HG02571 (cell line): ENCODE results near the gene WIPI1.
"Not testable (repeated sequence)": the region's sequence is repeated elsewhere in the genome, so short reads cannot be mapped to it uniquely, and the experiment has no call there.

Experiments
- ATAC-seq: cut with Tn5 transposase; IDR thresholded peaks from one replicate; pipeline ENCODE4 v1.9.1; 2021; ENCODE audit warnings: mild to moderate bottlenecking, moderate library complexity; ENCODE audit not compliant: unreplicated experiment

Gene WIPI1, protein sequence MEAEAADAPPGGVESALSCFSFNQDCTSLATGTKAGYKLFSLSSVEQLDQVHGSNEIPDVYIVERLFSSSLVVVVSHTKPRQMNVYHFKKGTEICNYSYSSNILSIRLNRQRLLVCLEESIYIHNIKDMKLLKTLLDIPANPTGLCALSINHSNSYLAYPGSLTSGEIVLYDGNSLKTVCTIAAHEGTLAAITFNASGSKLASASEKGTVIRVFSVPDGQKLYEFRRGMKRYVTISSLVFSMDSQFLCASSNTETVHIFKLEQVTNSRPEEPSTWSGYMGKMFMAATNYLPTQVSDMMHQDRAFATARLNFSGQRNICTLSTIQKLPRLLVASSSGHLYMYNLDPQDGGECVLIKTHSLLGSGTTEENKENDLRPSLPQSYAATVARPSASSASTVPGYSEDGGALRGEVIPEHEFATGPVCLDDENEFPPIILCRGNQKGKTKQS

GRCh38 chr17:68457168-68457538 is at the start of gene WIPI1:
Gene WIPI1, minus strand, starts transcription at chr17:68457496. Its CDS starts 75 bp downstream, at chr17:68457421.
- peak; percentile 29 for ATAC-seq

DNA sequence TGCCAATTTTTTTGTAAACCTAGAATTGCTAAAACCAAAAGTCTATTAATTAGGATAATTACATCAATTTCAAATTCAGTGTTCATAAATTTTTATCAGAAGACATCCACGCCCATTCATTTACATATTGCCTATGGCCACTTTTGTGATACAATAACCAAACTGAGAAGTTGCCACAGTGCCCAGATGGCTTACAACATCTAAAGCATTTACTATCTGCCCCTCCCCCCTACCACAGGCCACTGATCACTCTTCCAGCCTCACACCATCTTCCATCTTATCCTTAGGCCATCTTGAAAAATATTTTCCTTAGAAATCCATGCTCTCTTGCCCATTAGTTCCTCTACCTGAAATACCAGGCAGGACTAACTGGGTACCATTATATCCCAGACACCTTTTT is 48.7 kb upstream of the WIPI1 start:
- no peak for ATAC-seq

DNA sequence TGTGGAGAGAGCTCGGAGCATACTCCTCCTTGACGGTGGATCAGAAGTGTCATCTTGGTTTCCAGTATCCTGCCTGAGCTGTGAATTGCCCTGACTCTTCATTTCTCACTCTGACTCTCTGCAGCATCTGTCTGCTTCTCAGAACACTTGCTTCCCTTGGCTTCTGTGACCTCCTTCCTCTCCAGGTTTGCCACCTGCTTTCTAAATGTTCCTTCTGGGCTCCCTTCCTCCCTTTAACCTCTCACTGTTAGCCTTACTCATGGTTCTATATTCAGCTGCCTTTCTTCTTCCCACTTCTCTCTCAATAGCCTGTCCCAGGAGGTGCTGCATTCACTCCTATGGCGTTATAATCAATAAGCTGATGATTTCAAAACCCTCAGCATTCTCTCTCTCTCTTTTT is 43.8 kb upstream of the WIPI1 start:
- ATAC-seq: no peak

DNA sequence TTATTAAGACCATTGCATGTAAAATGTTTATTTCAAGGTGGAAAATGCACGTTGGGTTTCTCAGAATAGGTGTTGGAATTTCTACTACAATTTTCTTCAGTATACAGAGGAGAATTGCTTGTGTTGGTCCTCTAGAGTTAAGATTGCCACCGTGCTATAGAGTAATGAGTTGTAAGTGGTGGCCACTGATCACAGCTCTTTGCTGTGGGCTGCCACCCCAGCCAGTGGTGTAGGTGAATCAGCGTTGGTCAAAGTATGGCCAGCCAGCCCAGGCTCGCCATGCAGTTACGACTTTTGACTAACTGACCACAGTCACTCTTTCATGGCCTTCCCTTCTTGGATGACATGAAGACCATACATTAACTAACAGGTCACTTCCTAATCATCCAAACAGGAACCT is 42.3 kb upstream of the WIPI1 start:
- ATAC-seq: no peak

DNA sequence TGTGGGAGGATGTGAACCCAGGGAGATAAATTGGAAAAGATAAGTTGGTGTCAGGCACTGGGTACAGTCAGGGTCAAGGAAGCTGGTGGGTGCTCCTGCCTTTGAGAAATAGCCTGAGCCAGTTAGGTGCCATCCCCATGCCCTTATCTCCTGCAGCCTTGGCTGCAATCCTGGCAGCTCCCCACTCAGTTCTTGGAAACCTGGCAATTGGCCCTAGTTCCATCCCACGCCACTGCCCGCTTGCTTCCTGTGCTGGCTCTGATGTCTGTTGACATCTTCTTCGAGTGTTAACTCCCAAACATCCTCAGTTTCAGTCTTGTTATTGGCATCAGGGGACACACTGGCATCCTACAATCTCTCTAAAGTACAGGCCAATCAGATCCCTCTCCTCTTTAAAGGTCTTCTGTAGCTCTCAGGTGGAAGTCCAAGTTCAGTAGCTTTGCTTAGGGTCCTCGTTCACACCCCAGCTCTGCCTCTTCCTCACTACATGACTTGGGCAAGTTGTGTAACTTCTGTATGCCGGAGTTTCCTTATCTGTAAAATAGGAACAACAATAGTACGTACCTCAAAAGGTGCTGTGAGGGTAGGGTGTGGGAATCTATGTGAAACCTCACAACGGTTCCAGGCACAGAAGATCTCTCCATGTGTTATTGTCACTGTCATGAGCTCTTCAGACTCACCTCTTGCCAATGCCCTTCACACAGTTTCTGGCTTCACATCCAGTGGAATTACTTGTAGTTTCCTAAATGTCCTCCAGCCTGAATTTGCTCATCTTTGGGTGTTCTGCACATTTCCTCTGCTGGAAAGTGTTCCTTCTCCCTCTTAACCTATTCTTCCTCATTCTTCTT is 41.4 kb upstream of the WIPI1 start:
- peak; percentile 18 for ATAC-seq

DNA sequence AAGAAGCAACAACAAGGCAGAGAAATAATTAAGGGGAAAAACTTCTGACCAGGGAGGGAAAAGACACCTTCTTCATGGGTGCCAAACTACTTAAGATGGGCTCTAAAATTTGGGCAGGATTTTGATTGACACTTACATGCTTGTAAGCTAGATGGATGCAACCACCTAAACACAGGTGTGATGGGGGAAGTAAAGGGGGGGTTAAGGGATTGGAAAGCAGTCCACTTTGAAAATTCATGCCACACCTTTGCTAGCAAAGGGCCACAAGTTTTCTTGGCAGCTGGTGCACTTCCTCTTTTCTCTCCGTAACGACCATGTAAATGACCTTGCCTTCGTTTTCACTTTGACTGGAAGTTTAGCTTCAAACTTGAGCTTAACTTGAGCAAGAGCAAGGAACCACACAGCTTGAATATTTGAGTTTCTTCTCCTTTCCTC is 40.6 kb upstream of the WIPI1 start:
- peak; percentile 90 for ATAC-seq

- no peak for ATAC-seq
Measured at GRCh38 chr17:68495081-68495480, 37.8 kb upstream of the WIPI1 start.

DNA sequence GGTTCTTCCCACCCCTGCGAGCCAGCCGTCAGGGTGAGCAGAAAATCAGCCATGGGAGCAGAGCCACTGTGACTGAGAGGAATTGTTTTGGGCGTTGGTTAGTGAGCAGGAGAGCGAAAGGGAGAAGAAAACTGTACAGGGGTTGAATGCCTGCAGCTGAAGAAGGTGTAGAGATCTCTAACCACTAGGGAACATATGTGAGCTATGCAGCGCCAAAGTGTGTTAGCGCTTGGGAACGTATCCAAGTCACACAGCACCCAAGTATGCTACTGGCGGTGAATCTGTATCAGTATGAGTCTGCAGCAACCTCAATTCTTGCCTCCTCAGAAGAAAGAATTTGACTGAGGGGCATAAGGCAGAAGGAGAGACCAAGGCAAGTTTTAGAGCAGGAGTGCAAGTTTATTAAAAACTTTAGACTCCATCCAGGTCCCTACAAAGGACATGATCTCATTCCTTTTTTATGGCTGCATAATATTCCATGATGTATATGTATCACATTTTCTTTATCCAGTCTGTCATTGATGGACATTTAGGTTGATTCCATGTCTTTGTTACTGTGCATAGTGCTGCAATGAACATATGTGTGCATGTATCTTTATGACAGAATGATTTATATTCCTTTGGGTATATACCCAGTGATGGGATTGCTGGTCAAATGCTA is 35.2 kb upstream of the WIPI1 start:
- ATAC-seq: not testable (repeated sequence)

- ATAC-seq: no peak
Measured at GRCh38 chr17:68491381-68492231, 34.3 kb upstream of the WIPI1 start.

DNA sequence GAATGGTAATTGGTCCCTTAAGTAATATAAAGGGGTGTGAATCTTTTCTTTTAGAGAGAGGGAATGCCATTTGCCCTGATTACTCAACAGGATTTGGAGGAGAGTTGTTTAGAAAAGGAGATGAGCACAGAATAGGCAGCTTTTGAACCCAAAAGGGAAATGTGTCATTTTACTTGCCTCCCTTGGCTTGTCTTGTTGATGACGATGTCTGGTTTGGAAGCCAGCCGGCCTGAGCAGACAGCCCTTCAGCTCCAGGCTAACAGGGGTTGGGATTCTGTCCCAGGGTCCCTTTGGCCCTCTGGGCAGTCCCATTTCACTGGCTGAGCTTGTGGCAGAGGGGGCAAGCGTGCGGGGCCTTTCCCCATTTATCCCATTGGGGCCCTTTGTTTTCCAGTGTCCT is 32.6 kb upstream of the WIPI1 start:
- no peak for ATAC-seq

DNA sequence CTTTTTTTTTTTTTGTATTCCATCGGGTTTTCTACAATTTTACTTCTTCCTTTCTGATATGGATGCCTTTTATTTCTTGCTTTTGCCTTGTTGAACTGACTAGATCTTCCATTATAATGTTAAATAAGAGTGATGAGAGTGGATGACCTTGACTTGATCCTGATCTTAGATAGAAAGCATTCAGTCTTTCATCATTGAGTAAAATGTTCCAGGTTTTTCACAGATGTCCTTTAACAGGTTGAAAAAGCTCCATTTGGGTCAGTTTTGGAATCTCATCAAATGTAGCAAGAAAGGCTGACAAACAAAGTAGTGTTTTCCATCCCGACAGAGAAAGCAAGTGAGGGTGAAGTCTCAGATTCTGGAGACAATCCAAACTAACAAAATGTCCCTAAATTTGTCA is 27.2 kb upstream of the WIPI1 start:
- no peak for ATAC-seq

DNA sequence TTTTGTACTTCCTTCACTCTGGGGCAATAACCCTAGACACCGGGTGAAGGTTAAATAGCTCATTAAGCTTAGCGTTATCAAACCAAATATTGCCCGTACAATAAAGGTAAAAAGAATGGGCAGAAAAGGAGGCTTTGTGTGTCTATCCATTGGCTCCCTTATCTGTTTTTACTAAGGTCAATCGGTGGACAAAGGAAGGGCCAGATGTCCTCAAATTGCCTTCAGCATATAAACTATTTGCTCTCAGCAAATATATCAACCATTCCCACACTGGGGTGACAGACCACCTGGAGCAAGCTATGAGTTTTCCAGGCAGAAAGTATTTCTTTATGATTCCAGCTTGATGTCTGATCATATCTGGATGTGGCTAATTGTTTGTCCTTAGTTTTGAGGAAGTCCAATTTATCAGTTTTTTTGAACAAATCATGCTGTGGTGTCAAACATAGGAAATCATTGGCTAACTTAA is 25.3 kb upstream of the WIPI1 start:
- ATAC-seq: no peak

DNA sequence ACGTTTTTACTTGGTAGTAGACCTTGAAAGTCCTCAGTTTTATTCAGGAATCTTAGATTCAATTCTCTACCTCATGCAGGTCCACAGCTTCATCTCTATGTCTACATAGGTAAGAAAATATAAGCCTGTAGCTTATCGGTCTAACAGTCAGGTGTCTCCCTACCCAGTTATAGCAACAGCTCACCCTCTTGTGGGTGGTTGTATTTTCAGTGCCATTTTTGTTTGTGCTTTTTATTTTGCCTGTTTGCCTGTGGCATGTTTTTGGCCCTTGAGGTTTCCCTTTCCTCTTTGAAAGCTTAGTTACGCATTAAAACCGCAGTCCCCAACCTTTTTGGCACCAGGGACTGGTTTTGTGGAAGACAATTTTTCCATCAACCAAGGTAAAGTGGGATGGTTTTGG is 23.6 kb upstream of the WIPI1 start:
- ATAC-seq: no peak

- no peak for ATAC-seq
Measured at GRCh38 chr17:68470961-68471360, 13.7 kb upstream of the WIPI1 start.

GRCh38 chr17:68468788-68469187 is 11.5 kb upstream of the WIPI1 start:
- no peak for ATAC-seq

DNA sequence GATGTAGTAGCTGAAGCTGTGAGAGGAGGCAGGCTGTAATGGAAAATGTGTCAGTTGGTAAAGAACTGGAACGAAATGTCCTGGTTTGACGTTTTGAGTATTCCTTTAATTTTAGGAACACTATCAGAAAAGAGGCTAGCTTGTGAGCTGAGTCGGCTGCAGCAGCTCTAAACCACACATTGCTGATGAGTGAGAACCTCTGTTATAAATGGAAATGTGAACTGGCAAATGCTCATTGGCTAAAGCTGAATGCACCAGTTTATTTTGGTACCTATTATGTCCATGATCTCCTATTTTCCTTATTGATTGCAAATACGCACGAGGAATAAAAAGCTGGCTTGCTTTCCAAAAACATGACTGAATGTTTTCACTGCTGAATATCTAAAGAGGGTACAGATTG is 11.0 kb upstream of the WIPI1 start:
- ATAC-seq: no peak

DNA sequence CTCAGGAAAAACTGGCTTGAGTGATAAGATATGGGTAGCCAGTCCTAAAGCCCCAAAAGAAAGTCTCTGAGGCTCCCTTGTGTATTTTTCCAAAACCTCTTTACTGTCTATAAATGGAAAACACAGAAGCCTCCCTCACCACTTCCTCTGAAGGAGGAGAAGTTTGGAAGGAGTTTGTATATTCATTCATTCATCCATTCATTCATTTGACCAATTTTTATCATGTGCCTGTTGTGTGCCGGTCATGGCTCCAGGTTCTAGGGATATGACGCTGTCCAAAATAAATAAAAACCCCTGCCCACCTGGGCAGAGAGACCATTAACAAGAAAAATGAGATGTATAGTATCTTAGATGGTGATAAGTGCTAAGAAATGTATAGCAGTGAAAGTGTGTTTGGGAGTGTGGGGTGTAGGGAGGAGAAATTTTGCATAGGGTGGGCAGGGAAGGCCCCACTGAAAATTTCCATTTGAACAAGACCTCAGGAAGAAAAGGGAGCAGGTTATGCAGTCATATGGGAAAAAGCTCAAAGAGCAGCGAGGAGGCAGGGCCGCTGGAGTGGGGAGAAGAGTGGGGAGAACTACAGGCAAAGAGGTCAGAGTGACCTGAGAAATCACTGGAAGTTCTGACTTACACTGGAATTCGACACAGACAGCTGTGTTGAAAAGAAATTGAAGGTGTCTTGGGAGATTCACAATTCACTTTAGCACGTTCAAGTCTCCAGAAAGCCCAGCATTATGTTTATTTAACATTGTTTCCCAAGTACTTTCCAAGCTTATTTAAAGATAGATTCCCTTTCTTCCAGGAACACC is 6.1 kb upstream of the WIPI1 start:
- ATAC-seq: no peak

DNA sequence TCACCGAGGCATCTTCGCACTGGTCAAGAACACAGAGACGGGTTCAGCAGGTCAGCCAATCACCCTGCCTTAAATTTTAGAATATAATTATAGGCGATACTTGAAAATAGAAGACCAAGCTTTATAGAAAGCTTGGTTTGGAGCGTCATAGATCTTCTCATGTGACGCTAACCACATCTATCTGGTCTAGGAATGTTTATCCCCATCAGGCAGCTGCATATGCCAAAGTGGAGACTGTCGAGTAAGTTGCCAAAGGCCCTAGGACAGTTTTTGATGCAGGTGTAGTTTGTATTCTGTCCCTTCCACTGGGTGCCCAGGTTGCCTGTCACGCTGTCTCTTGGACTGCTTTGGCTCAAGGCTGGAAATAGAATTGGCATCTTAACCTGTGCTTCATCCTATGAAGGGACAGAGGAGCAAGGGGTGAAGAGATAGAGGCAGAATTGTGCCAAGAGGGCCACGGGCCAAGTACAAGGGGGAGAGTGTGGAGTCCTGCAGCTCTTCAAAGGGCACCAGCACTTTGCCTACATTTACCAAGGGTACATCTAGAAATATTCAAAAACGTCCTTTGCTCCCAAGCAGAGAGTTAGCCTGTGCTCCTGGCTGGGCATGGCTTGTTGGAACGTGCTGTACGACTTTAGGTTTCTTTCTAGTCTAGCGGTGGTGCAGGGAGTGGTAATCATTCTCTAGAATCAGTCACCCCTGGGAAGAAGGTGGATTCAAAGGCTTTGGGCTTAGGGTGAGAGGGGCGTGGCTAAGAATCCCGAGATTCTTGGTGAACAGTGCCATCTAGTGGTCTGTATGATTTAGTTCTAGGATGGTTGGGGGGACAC is 5.3 kb upstream of the WIPI1 start:
- no peak for ATAC-seq

DNA sequence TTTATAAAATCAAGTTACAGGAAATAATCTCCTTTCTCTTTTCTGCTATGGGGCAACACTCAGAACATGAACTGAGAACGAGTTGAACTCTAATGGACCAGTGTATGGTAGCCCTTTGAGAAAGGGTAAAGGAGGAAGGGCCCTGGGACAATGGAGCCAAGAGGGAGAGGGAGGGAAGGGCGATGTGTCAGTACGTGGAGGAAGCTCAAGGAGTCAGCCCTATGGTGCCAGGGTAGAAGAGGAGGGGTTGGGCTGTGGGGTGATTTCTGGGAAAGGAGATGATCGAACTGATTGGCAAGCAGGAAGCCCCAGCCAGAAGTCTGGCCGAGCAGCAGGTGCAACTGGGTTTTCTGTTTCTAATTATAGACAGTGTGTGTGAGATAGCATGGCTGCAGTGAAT is 4.3 kb upstream of the WIPI1 start:
- ATAC-seq: no peak
